NCI-H1694 (cell line): ENCODE data around the gene CYSRT1.

Experiments
- DNase-seq: peaks from one replicate; lab custom pipeline; 2025; lab: John Stamatoyannopoulos, UW

The CYSRT1 gene

GRCh38 chr9:137190315-137190856, 34.6 kb upstream of the CYSRT1 start:
- DNase-seq: no peak

- no peak for DNase-seq
Observed at GRCh38 chr9:137191245-137191644, 33.7 kb upstream of the CYSRT1 start.

GRCh38 chr9:137191691-137192447, 33.1 kb upstream of the CYSRT1 start:
- no peak for DNase-seq

GRCh38 chr9:137192448-137192780, 32.6 kb upstream of the CYSRT1 start:
- no peak for DNase-seq

- DNase-seq: no peak
Observed at GRCh38 chr9:137192859-137193258, 32.1 kb upstream of the CYSRT1 start.

- no peak for DNase-seq
Observed at GRCh38 chr9:137193771-137194170, 31.2 kb upstream of the CYSRT1 start.

GRCh38 chr9:137194388-137194787, 30.6 kb upstream of the CYSRT1 start:
- DNase-seq: no peak

GRCh38 chr9:137194909-137195308, 30.1 kb upstream of the CYSRT1 start:
- DNase-seq: no peak

- no peak for DNase-seq
Observed at GRCh38 chr9:137195525-137196220, 29.3 kb upstream of the CYSRT1 start.

GRCh38 chr9:137198051-137198901, 26.7 kb upstream of the CYSRT1 start:
- no peak for DNase-seq

GRCh38 chr9:137198902-137199283, 26.1 kb upstream of the CYSRT1 start:
- DNase-seq: no peak

GRCh38 chr9:137199411-137200121, 25.4 kb upstream of the CYSRT1 start:
- DNase-seq: no peak

GRCh38 chr9:137200311-137201204, 24.4 kb upstream of the CYSRT1 start, which contains the start of gene TPRN:
TPRN (minus strand) TSS chr9:137200741; CDS start chr9:137200711, 30 bp downstream.
- peak; percentile 97 for DNase-seq

- DNase-seq: no peak
Observed at GRCh38 chr9:137201205-137201868, 23.6 kb upstream of the CYSRT1 start.

- DNase-seq: no peak
Observed at GRCh38 chr9:137202966-137203365, 22.0 kb upstream of the CYSRT1 start.

- no peak for DNase-seq
Observed at GRCh38 chr9:137204731-137205125, 20.2 kb upstream of the CYSRT1 start.

- peak; percentile 51 for DNase-seq
Observed at GRCh38 chr9:137205126-137206069, 19.6 kb upstream of the CYSRT1 start, which contains the start of the genes NDOR1 and TMEM203. NDOR1 (plus strand) TSS chr9:137205700; CDS start chr9:137205778, 78 bp downstream. TMEM203 (minus strand) TSS chr9:137205648; CDS start chr9:137205414, 234 bp downstream.

GRCh38 chr9:137206602-137207001, 18.4 kb upstream of the CYSRT1 start:
- DNase-seq: no peak

GRCh38 chr9:137211532-137211931, 13.4 kb upstream of the CYSRT1 start:
- DNase-seq: no peak
